Measurements from ENCODE around the gene CHD5. TPM values are rescaled to one million over a fixed set of nuclear protein-coding genes. Genes with fewer than 3 reads are reported as not detected.

Gene CHD5
- total and polyA plus RNA-seq, 2 of the 4 experiments (the other 2 are of a cell fraction), result under 0.01 to 0.09 TPM

GRCh38 chr1:6117064-6117463 is 63.1 kb downstream of the CHD5 start:
- Histone ChIP-seq H3K18ac (ENCODE audit: low read depth, low read length) (no peak overlapping the region), H4K5ac (ENCODE audit: low read depth, low read length) (no peak overlapping the region), H3K27me3 (ENCODE audit: control insufficient read depth, insufficient read depth, low read length) (peaks cover 7% of the 10 kb centered on the region; the same call in 1 of the 2 replicates), H4K20me1 (ENCODE audit: insufficient read depth, low read length) (no peaks in the 10 kb centered on the region), H3K4me2 (ENCODE audit: low read depth, low read length) (no peak overlapping the region), H3K4me1 (ENCODE audit: control insufficient read depth, insufficient read depth, low read length) (peaks cover 4% of the 10 kb centered on the region), H3K9me1 (ENCODE audit: insufficient read depth, low read length) (no peaks in the 10 kb centered on the region), H3K9me3 (ENCODE audit: control insufficient read depth, insufficient read depth, low read length) (peaks cover 4% of the 10 kb centered on the region), H3K56ac (ENCODE audit: extremely low read depth, insufficient read depth, low read length) (no peak overlapping the region), H2AK5ac (ENCODE audit: low read depth, low read length) (no peak overlapping the region), H2BK120ac (ENCODE audit: low read depth, low read length) (no peak overlapping the region), H4K91ac (ENCODE audit: insufficient read depth, low read depth, low read length) (no peak overlapping the region), H2AFZ (replicated peaks; ENCODE audit: low read length, poor library complexity) (no peak overlapping the region), H3K36me3 (ENCODE audit: control insufficient read depth, insufficient read depth, low read length) (no peaks in the 10 kb centered on the region), H3K9ac (ENCODE audit: low read depth, low read length) (no peak overlapping the region), H3K14ac (replicated peaks; ENCODE audit: low read depth, low read length) (no peak overlapping the region), H4K8ac (ENCODE audit: low read depth in 2 of 2, low read length in 2 of 2) (no peak overlapping the region), H3K79me1 (ENCODE audit: low read depth in 1 of 2, low read length in 2 of 2) (no peaks in the 10 kb centered on the region), H2AK9ac (replicated peaks; ENCODE audit: low read depth, low read length, poor library complexity) (no peak overlapping the region), H2BK20ac (ENCODE audit: low read depth, low read length) (no peak overlapping the region), H2BK15ac (ENCODE audit: low read depth, low read length) (no peak overlapping the region), H3K27ac (ENCODE audit: insufficient read depth, low read length) (no peak overlapping the region), H3K23ac (ENCODE audit: low read depth, low read length) (no peak overlapping the region), H3K4me3 (ENCODE audit: insufficient read depth, low read depth, low read length) (no peak overlapping the region), H3K4ac (ENCODE audit: low read depth, low read length) (no peak overlapping the region), H2BK5ac (ENCODE audit: low read depth, low read length, poor library complexity, severe bottlenecking) (no peak overlapping the region)
- ChIA-PET POLR2A (ENCODE audit: unreplicated experiment) (no interaction called here), CTCF (interaction anchor here (0.8 kb wide), 1 partner anchor 90 kb away, joined by 3 read pairs; no protein-coding TSS in a partner anchor)
- no CpG with 5 or more reads among the region's 2 CpGs for WGBS, 2 experiments (ENCODE audit: extremely low coverage in 2 of 2, insufficient read length in 1 of 2)
- TF ChIP-seq MXI1 (IDR thresholded peaks at IDR 0.05; ENCODE audit: borderline replicate concordance, low read depth, low read length), result no peak
- TF ChIP-seq MAFK (IDR thresholded peaks at IDR 0.05; ENCODE audit: low read depth, low read length), result no peak
- no peak for TF ChIP-seq RFX5 (IDR thresholded peaks at IDR 0.05; ENCODE audit: low read depth, low read length)
- no peak for TF ChIP-seq ELK1 (IDR thresholded peaks at IDR 0.05; ENCODE audit: borderline replicate concordance, low read depth, low read length)
- TF ChIP-seq CHD1 (IDR thresholded peaks at IDR 0.05; ENCODE audit: low read depth, low read length), result no peak
- TF ChIP-seq FOS (IDR thresholded peaks at IDR 0.05; ENCODE audit: low read depth, low read length), result no peak
- no peak for TF ChIP-seq SMC3 (IDR thresholded peaks at IDR 0.05; ENCODE audit: low read depth, low read length)
- TF ChIP-seq CEBPB (IDR thresholded peaks at IDR 0.05; ENCODE audit: low read depth, low read length), result no peak
- TF ChIP-seq USF2 (IDR thresholded peaks at IDR 0.05; ENCODE audit: low read depth, low read length), result no peak
- no peak for TF ChIP-seq RAD21 (IDR thresholded peaks at IDR 0.05; ENCODE audit: low read length)
- no peak for TF ChIP-seq RCOR1 (IDR thresholded peaks at IDR 0.05; ENCODE audit: insufficient replicate concordance, low read length)
- no peak for TF ChIP-seq BHLHE40 (IDR thresholded peaks at IDR 0.05; ENCODE audit: low read depth, low read length)
- TF ChIP-seq, protein P1, sequence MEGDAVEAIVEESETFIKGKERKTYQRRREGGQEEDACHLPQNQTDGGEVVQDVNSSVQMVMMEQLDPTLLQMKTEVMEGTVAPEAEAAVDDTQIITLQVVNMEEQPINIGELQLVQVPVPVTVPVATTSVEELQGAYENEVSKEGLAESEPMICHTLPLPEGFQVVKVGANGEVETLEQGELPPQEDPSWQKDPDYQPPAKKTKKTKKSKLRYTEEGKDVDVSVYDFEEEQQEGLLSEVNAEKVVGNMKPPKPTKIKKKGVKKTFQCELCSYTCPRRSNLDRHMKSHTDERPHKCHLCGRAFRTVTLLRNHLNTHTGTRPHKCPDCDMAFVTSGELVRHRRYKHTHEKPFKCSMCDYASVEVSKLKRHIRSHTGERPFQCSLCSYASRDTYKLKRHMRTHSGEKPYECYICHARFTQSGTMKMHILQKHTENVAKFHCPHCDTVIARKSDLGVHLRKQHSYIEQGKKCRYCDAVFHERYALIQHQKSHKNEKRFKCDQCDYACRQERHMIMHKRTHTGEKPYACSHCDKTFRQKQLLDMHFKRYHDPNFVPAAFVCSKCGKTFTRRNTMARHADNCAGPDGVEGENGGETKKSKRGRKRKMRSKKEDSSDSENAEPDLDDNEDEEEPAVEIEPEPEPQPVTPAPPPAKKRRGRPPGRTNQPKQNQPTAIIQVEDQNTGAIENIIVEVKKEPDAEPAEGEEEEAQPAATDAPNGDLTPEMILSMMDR (conservative IDR thresholded peaks at IDR 0.05; ENCODE audit: low read depth, low read length), result no peak
- TF ChIP-seq MAZ (IDR thresholded peaks at IDR 0.05; ENCODE audit: borderline replicate concordance, low read depth, low read length), result no peak
- TF ChIP-seq NFE2L2 (IDR thresholded peaks at IDR 0.05; ENCODE audit: low read depth, low read length), result no peak
- no peak for TF ChIP-seq POLR2A (IDR thresholded peaks at IDR 0.05; ENCODE audit: low read depth, low read length)
- no TSS peak for BruUV-seq (replicated peaks)
- dilution Hi-C loops (cut with HindIII; ENCODE audit: low sequenced_read_pairs, unreplicated experiment), result no loop called here
- no peak for ATAC-seq (ENCODE audit: low read depth)
- intact Hi-C loops (cut with micrococcal nuclease), result loop anchor here (2.0 to 5.0 kb wide), 2 partner anchors 32 to 80 kb away; partner anchors contain the start of gene RPL22
- no peak for DNase-seq
- in situ Hi-C loops (cut with MboI; ENCODE audit: low sequenced_read_pairs), result no loop called here

Data from IMR-90 (cell line).